Right ventricle myocardium superior (tissue), 1 donor: Measurements from ENCODE around the gene MEDAG. TPM values are rescaled to one million over a fixed set of nuclear protein-coding genes. Genes with fewer than 3 reads are reported as not detected.
"Not testable (repeated sequence)": the region's sequence is repeated elsewhere in the genome, so short reads cannot be mapped to it uniquely, and the experiment has no call there.

ENCODE experiments used
- ATAC-seq: fragments of 200-7000 bp; cut with Tn5 transposase; one replicate; pipeline ENCODE4 v1.9.1; 2020; ENCODE audit warnings: mild to moderate bottlenecking; ENCODE audit not compliant: poor library complexity
- DNase-seq: peaks from one replicate; pipeline ENCODE4 v3.0.0-alpha.2; 2020
- intact Hi-C: fragments of 100-400 bp; cut with DNase I; formaldehyde crosslinking; loops from one replicate; pipeline ENCODE4 v1.11.2; 2022
- total RNA-seq: library from RNA; stranded (reverse); fragmentation: NEBNext Ultra II Directional; extraction: Animal tissue kit (Norgen Biotek cat#: 25700); gene quantifications from one replicate; pipeline ENCODE4 v1.2.1, GENCODE V29; 2021
- donor health status: DM: no; HTN: yes; CAD: no; lungs with severe emphysema.

Gene MEDAG
- total RNA-seq, 1 donor from 2014 or later, result 5.4 TPM

- peak; percentile 65 for ATAC-seq
- DNase-seq, result no peak
- intact Hi-C loops, result no loop called here
Measured at GRCh38 chr13:30898678-30899241, 7.3 kb upstream of the MEDAG start.

- intact Hi-C loops, result no loop called here
- DNase-seq (no peak), ATAC-seq (no peak)
Measured at GRCh38 chr13:30900436-30900835, 5.6 kb upstream of the MEDAG start.

- DNase-seq (no peak), ATAC-seq (no peak)
- intact Hi-C loops, result no loop called here
Measured at GRCh38 chr13:30900952-30901749, 4.9 kb upstream of the MEDAG start.

GRCh38 chr13:30904043-30904442 is 2.0 kb upstream of the MEDAG start:
- ATAC-seq (no peak), DNase-seq (no peak)
- intact Hi-C loops, result no loop called here

- ATAC-seq (peak; percentile 33), DNase-seq (no peak)
- intact Hi-C loops, result no loop called here
Measured at GRCh38 chr13:30906411-30907051, 460 bp downstream of the MEDAG start.

- ATAC-seq, result peak; percentile 33
- DNase-seq, result no peak
Measured at GRCh38 chr13:30907121-30907861, 1.2 kb downstream of the MEDAG start.

GRCh38 chr13:30908416-30908980 is 2.4 kb downstream of the MEDAG start:
- ATAC-seq (peak; percentile 77), DNase-seq (peak; percentile 65)
- intact Hi-C loops, result no loop called here

More at GRCh38 chr13:30907121-30907861, 1.2 kb downstream of the MEDAG start:
- intact Hi-C loops, result no loop called here

- ATAC-seq, result no peak
- intact Hi-C loops, result no loop called here
- DNase-seq, result no peak
Measured at GRCh38 chr13:30910676-30911075, 4.6 kb downstream of the MEDAG start.

- DNase-seq, result no peak
- intact Hi-C loops, result no loop called here
- no peak for ATAC-seq
Measured at GRCh38 chr13:30915691-30916541, 9.8 kb downstream of the MEDAG start.

- no peak for DNase-seq
- ATAC-seq, result no peak
- intact Hi-C loops, result no loop called here
Measured at GRCh38 chr13:30916991-30917390, 10.9 kb downstream of the MEDAG start.

- intact Hi-C loops, result no loop called here
- ATAC-seq, result peak; percentile 73
- no peak for DNase-seq
Measured at GRCh38 chr13:30918662-30919405, 12.8 kb downstream of the MEDAG start.

GRCh38 chr13:30920162-30920909 is 14.3 kb downstream of the MEDAG start:
- intact Hi-C loops, result no loop called here
- DNase-seq (no peak), ATAC-seq (no peak)

- intact Hi-C loops, result no loop called here
- no peak for DNase-seq
- no peak for ATAC-seq
Measured at GRCh38 chr13:30923418-30923817, 17.3 kb downstream of the MEDAG start.

- DNase-seq, result no peak
- intact Hi-C loops, result no loop called here
- ATAC-seq, result no peak
Measured at GRCh38 chr13:30924721-30925120, 18.6 kb downstream of the MEDAG start.

GRCh38 chr13:30925429-30925828 is 19.4 kb downstream of the MEDAG start:
- intact Hi-C loops, result no loop called here
- DNase-seq (no peak), ATAC-seq (no peak)

GRCh38 chr13:30926781-30927180 is 20.7 kb downstream of the MEDAG start:
- no peak for ATAC-seq
- no peak for DNase-seq
- intact Hi-C loops, result no loop called here

- intact Hi-C loops, ATAC-seq, DNase-seq: not testable (repeated sequence)
Measured at GRCh38 chr13:30927188-30927587, 21.1 kb downstream of the MEDAG start.
